Hematopoietic multipotent progenitor cell treated with erythropoietin and hydrocortisone succinate and interleukin-3 and kit ligand, for 8 days (in vitro differentiated cells): ENCODE results near the gene ABTB2.
A peak's percentile ranks its signal among the peaks of the same experiment; 100 is the strongest.
"Not testable (repeated sequence)": the region's sequence is repeated elsewhere in the genome, so short reads cannot be mapped to it uniquely, and the experiment has no call there.

Experiments used
- DNase-seq: peaks from one replicate; pipeline ENCODE4 v3.0.0-alpha.2; 2015

ABTB2 gene

DNA sequence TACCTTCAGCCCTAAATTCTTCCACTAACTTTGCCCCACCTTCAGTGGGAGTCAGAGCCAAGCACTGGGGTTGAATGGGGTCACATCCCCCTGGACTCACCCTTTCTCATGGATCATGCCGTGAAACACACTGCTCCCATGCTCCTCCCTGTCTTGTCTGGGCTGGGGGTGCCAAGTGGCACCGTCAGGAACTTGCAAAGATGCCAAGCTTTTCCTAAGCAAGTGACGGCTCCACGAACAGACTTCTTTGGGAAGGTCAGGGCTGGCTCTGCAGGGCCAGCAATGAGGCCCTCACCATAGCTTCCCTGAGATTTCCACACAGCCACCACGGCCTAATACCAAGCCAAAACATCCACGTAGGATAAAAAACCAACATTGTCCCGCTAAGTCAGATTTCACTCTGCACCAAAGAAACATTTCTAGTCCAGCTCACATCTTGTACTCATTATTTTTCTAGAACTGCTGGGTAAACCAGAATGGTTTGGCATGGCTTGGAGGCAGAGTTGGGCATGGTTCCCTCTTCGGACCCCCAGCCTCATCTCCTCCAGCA lies 175.9 kb downstream of the ABTB2 start:
- no peak for DNase-seq

GRCh38 chr11:34181251-34181650 lies 176.6 kb downstream of the ABTB2 start:
- DNase-seq, result no peak

- DNase-seq, result not testable (repeated sequence)
Observed at GRCh38 chr11:34180814-34181165, 177.0 kb downstream of the ABTB2 start.

DNA sequence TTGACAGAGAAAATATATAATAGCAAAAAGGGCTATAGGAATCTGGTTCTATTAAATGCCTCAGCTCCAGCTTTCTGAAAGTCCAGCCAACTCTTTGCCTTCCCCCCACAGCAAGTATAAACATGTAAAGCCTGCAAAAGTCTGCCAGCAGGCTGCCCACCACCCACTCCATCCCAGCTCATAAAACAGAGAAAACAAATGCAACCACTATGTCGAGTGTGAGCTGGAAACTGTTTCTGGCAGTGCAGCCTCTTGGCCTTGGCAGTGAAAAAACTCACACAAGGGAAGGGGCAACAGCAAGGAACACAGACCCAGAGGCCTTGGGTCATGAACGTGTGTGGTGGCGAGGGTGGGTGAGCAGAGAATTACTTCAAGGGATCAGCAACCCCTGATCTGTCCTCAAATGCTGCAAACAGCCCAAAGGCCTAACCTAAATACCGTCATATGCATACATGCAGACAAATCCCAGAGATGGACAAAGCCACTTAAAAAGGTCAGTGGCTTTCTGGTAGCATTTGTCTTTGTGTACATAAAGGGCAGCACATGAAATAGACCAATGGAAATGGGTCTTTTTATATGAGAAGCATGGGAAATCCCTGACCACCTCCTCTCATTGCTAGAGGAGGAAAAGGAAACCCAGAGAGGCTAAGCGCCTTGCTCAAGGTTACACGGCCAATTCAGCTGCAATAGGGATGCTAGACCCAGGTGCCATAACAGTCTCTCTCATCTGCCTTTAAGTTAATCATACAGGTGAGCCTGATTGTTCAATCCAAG lies 177.6 kb downstream of the ABTB2 start:
- no peak for DNase-seq

DNA sequence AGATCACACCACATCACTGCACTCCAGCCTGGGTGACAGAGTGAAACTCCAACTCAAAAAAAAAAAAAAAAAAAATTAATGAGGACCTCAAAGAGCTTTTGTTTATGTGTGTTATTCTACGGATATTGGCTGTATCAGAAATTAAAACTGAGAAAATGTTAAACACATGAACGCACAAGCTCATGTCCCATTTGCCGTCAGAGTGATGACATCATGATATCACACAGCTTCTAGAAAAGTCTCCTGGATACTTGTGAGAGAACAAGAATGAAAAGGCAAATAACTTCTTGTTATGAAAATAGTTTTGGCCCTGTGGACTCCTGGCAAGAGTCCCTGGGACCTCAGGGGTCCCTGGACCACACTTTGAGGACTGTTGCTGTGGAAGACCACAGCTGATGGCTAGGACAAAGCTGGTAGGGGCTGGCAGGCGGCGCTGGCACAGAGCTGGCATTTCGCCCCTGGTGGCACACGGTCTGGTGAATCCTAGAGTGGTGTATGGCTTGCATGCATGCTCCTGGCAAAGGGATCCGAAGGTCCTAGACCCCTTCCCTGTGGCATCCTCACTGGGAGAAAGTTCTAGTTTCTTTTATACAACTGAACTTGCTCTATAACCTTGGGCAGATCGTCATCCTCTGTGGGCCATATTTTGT lies 178.7 kb downstream of the ABTB2 start:
- DNase-seq, result no peak

- DNase-seq, result no peak
Observed at GRCh38 chr11:34178209-34178821, 179.5 kb downstream of the ABTB2 start.

DNA sequence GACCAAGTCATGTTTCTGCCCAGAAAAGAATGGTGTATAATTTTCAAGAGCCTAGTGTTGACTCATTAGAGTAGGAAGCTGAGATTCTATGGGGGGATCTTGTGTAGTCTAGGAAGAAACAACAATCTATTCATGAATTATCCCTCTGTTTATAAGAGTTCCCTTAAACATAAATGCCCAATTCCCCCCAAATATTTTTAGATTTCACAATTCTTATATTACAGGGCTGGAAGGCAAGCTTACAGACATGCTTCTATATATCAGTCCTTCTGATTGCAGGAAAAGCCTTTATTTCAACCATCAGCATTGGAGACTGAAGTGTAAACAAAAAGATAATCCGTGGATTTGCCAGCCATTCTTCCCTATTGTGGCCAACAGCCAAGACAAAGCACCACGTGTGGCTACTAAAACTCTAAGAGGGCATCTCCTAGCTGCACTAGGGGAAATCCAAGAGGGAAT lies 181.0 kb downstream of the ABTB2 start:
- DNase-seq, result no peak

DNA sequence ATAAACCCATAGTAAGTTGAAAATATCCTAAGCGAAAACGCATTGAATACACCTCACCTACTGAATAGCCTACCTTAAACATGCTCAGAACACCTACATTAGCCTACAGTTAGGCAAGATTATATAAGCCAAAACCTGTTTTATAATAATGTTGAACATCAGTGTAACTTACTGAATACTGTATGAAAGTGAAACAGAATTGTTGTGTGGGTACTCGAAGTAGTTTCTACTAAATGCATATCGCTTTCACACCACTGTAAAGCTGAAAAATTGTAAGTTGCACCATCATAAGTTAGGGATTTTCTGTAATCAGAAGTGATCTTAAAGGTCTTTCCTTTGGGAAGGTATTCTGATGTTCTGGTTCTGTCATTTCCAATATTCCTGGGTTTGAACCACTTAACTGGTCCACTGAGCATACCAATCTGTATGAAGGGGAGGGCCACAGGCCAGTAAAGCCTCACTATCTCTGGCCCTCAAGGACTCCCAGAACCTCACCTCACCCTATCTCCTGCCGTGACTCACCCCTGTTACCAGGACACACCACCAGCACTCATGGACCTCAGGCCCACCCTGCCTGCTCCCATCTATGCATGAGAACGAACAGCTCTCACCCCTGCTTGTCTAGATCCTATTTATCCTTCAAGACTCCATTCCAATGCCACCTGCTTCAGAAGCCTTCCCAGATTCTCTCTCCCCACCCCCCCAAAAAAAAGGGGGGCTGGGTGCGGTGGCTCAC lies 182.4 kb downstream of the ABTB2 start:
- no peak for DNase-seq

DNA sequence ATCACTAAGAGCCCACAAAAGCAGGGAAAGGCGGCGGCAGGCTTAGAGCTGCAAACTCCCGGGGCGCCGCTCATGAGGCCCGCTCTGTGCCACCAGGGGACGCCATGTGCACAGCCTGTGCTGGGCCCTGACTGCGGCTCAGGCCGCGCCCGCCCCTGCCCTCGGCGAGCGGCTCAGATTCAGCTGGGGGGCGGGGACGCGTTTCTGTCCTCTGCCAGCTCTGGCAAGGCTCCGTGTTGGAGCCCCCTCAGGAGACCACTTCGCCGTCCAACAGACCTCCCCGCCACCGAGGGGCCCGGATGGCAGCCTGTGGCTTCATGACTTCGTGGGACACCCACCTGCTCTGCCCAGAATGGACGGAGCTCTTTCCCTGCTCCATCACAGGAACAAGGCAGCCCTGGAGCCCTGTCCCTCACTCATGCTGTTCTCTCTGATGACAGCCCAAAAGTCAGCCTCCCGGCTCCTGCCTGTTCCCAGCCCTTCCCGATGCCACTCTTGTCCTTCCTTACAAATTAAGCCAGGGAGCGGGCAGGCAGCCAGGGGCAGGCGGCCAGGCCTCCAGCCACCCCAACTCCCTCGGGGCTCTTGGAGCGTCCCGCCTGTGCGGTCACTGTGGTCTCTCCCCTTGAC lies 183.3 kb downstream of the ABTB2 start:
- DNase-seq, result peak; percentile 68

- DNase-seq, result no peak
Observed at GRCh38 chr11:34173050-34173449, 184.8 kb downstream of the ABTB2 start.

- DNase-seq, result no peak
Observed at GRCh38 chr11:34169686-34170085, 188.1 kb downstream of the ABTB2 start.

DNA sequence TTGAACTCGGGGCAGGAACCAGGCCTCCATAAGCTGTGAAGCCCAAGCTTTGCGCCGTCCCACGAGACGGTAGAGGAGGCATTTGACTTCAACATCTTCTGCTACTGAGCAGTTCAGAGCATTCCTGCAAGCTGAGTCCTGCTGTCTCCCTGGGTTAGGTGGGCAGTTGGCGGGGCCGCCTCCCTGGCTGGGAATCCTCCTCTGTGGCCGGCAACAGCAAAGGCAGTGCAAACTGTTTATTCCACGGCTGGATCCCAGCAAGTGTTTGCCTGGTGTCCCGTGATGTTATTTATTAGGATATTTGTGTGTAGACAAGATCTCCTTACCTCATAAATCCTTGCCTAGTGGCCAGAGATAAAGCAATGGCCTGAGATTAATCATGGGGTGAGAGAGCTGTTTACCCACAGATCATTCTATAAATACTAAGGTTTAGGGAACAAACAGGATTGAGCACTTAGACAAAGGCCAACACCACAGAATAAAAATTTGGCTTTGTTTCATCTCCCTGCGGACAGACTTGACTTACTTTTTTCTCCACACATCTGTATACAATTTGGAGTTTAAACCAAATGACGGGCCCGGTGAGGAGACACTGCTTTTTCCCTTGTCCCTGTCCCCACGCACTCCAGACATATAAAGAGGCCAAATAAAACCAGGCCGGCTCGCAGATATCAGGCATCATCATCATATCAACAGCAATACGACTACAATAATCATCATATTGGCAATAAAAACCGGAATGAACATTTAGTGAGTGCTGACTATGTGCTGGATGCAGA lies 189.0 kb downstream of the ABTB2 start:
- DNase-seq, result no peak

DNA sequence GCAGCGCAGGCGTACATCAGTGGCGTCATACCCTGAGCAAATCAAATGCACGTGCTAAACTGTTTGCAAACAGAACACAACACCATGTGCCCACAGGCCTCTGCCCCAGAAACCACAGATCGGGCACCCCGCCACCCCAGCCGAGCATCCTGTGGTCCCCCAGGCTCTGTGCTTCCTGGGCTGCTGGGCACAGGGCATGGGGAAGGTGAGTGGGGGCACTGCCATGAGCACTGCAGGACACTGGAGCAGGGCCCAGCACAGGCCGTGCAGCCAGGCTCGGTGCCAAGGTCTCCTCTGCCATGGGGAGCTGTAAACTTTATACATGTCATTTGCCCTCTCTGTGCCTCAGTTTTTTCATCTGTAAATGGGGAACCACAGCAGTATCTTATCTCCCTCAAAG lies 189.8 kb downstream of the ABTB2 start:
- DNase-seq, result no peak

DNA sequence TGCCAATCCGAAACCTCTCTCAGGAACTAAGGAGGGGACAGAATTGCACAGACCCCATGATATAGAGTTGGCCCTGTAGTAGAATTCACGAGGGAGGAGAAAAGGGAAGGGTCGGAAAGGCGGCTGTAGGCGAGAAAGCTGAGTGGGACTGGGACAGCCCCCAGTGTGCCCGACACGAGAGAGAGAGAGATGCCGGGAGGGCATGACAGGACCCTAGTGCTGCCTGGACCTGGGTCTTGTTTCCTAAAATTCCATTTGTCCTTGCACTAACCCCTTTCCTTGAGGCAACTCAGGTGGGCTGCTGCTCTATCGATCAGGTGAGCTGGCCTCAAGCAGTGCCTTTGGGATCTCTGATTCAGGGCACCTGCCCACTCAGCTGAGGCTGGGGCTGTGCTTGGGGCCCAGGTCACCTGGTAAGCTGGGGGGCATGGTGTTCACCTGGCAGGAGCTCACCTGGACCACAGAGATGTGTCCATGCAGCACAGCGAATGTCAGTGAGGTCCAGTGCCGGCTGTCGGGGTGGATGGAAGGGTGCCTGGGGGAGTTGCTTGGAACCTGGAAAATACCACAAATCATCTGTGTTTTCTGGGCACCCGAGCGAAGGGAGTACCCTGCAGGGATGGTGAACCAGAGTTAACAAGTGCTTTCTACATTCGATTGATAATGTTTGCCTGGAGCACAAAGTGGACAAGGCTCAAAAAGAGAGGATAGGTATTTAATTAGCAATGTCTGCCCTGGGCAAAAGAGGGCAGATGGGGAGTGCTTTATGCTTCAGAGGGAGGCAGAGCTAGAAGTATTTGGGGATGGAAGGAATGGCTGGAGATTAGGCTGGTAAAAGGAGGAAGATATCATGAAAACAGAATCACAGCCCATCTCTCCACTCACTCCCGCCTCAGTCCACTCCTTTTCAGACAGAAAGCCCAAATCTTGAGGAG lies 190.7 kb downstream of the ABTB2 start:
- DNase-seq, result no peak

DNA sequence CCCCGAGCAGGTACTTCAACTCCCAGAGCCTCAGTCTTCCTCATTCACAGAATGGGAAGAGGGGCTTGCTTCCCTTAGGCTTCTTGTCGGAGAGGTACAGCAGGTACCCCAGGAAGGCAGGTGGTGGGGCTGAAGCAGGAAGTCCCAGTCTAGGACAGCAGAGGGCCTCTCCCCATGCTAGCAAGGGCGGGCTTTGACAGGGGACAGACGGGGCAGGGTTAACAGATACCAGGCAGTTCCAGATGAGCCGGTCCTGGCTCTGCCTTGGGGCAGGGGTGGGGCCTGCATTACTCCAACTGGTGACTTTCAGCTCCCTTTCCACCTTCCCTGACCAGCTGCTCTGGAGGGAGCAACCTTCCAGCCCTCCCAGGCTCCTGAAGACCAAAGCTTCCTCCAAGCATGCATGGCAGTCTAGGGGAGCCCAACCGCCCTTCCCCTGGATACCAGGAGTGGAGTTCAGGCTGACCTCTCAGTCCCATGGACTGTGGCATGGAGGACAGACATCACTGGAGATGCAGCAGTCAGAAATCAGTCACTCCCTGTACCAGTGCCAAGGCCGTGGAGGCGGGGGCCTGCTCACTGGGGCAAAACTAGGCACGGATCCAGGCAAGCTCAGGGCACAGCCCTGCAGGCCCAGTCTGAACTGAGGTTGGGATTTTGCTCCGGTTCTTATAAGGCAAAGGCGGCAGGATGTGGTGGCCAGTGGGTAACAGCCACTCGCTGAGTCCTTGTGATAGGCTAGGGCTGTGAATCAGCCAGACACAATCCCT lies 191.8 kb downstream of the ABTB2 start:
- DNase-seq, result no peak

DNA sequence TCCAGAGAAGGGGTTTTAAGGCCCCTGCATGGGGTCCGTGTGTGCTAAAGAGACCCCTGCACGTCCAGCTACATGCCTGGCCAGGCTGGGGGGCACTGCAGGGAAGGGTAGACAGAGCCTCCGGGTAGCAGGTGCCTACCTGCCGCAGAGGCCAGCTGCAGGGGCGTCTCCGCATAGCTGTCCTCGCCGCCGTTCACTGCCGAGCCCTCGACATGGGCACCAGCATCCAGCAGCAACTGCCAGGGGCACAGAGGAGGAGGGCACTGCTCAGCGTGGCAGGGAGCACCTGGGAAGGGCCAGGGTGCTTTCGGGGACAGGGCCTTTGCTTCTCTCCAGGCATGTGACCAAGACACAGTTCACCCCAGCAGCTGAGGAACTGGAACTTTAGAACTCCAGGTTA lies 192.7 kb downstream of the ABTB2 start:
- no peak for DNase-seq

DNA sequence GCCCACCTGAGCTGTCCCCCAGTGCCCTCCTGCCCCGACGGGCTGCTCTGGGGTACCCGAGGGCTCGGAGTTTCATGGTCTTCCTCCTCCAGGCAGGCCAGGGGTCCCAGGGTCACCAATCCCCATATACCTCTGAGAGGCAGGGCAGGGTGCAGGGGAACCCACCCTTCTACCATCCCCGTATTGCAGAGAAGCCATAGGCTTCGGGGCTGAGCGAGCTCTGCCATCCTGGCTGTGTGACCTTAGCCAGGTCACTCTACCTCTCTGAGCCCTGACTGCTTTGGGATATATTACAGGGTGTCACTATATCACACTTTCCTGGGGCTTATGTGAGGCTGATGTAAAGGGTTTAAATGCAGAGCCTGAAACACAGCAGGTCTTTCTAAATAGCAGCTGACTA lies 195.0 kb downstream of the ABTB2 start:
- no peak for DNase-seq

DNA sequence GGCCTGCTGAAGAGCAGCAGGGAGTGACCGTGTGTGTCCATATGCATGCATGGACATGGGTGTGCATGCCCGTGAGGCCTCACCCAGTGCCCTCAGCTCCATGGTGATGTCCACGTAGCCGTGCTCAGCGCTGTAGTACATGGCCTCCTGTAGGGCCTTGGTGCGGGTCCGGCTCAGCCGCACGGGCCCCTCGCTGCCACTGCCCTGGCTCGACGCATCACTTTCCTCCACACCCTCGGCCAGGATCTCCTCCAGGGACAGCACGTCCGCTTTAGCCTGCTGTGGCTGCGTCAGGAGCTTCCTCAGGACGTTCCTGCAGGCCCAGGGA lies 195.4 kb downstream of the ABTB2 start:
- DNase-seq, result no peak

DNA sequence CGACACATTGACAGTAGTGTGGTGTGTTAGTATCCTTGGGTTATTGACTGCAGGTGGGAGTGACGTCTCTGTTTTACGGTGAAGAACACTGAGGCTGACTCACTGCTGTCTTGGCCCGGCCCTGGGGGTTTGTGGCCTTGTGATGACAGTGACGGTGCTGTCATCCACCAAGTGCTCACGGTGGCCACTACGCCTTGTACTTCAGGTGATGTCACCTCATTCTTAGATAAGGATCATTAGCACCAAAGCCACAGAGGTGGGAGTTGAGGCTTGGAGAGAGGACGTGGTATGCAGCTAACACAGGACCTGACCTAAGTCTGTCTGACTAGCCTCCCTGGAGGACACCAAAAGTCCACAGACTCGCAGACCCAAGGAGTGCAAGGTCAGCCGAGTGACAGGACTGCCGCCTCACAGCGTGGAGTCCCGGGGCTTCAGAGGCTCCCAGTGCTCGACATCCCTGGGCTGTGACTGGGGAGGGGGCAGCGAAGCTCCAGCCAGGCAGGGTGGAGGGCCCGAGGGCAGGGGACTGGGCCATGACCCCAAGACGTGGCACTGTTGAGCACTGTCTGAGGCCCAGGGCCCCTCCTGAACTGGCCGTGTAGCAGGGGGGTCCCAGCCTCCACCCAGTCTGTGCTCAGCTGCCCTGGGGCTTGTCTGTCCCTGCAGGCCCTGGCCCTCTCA lies 195.9 kb downstream of the ABTB2 start:
- DNase-seq, result no peak

GRCh38 chr11:34161361-34161760 lies 196.4 kb downstream of the ABTB2 start:
- DNase-seq, result no peak
